ENCODE measurements around the gene DERA.

DNA sequence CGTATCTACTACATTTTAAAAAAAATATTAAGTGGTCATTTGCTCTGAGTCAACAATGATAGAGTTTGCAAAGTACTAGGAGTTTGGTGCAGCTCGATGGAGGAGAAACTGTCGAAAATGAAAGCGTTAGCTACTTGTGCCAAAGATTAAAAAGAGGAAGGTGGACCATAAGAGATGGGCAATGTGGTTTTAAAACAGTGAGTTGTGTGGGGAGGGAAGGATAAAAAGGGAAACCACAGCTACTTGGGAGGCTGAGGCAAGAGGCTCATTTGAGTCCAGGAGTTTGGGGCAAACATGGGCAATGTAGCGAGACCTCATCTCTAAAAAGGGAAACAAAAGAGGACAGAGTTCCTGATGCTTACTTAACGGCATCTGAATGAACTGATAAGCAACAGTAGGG is 47.1 kb upstream of the DERA start:
- TF ChIP-seq CTCF (IDR thresholded peaks at IDR 0.05) = no peak
- no peak for TF ChIP-seq POLR2A (IDR thresholded peaks at IDR 0.05)

Measured in tibial nerve (tissue), 3 donors.